Esophagus squamous epithelium (tissue), 5 donors: ENCODE data around the gene CYP39A1. TPM values are rescaled to one million over a fixed set of nuclear protein-coding genes. Genes with fewer than 3 reads are reported as not detected.

ENCODE experiments used
- DNase-seq: peaks from one replicate; lab custom pipeline; 2025; lab: John Stamatoyannopoulos, UW
- H3K27ac ChIP-seq, 4 donors: fragments of 200-600 bp; sonication (generic); one replicate each; pipeline ENCODE4 v1.5.1; 2016 to 2019; ENCODE audit warnings: mild to moderate bottlenecking in 1 of 4
- H3K27me3 ChIP-seq, 4 donors: fragments of 200-600 bp; sonication (generic); 1 replicate in 3 of 4; 2 replicates in 1 of 4; pipeline versions ENCODE4 v1.5.1 to v1.6.0; 2017 to 2021; ENCODE audit warnings: antibody characterized with exemption in 1 of 4
- H3K36me3 ChIP-seq, 3 donors: fragments of 200-600 bp; sonication (generic); one replicate each; pipeline ENCODE4 v1.5.1; 2016 to 2019
- H3K4me1 ChIP-seq, 3 donors: fragments of 200-600 bp; sonication (generic); one replicate each; pipeline ENCODE4 v1.5.1; 2017 to 2019
- H3K4me3 ChIP-seq, 4 donors: fragments of 200-600 bp; sonication (generic); 1 replicate in 3 of 4; 2 replicates in 1 of 4; pipeline ENCODE4 v1.5.1; 2016 to 2019; ENCODE audit warnings: mild to moderate bottlenecking in 2 of 4, moderate library complexity in 1 of 4
- H3K9me3 ChIP-seq, 3 donors: fragments of 200-600 bp; sonication (generic); one replicate each; pipeline ENCODE4 v1.5.1; 2016 to 2019
- POLR2A ChIP-seq, 4 donors: fragments of 450-650 bp; IDR thresholded peaks; one replicate each; pipeline ENCODE4 v1.6.1; 2017; ENCODE audit warnings: antibody characterized with exemption in 4 of 4, mild to moderate bottlenecking in 4 of 4, moderate library complexity in 3 of 4
- WGBS, 2 donors: methylation state at CpG; one replicate each; pipeline ENCODE4 v1.1.5; 2018; 5-methylcytosine and 5-hydroxymethylcytosine counted together
- intact Hi-C: fragments of 100-400 bp; cut with DNase I; formaldehyde crosslinking; loops from one replicate; pipeline ENCODE4 v1.15.0; 2022
- total RNA-seq, 4 donors: library from RNA; depleted of rRNA; stranded (reverse); fragments of >200 nt; gene quantifications; one replicate each; pipeline ENCODE4 v1.1.0, GENCODE V29; 2016
- TF ChIP-seq, protein P1 (sequence below), 6 experiments: fragments of 450-650 bp in 4 of 6; fragments of 200-600 bp in 2 of 6; sonication (generic) in 2 of 6; IDR thresholded peaks; one replicate each; pipeline ENCODE4 v1.5.1; 2016 to 2019; ENCODE audit warnings: antibody characterized with exemption in 6 of 6, mild to moderate bottlenecking in 4 of 6, moderate library complexity in 4 of 6
- donor health status: DM: yes; HTN: yes; CAD: no.

Gene CYP39A1
- total RNA-seq, 4 donors from 2014 or later = 2.8 to 9.2 (median 5.1) TPM

DNA sequence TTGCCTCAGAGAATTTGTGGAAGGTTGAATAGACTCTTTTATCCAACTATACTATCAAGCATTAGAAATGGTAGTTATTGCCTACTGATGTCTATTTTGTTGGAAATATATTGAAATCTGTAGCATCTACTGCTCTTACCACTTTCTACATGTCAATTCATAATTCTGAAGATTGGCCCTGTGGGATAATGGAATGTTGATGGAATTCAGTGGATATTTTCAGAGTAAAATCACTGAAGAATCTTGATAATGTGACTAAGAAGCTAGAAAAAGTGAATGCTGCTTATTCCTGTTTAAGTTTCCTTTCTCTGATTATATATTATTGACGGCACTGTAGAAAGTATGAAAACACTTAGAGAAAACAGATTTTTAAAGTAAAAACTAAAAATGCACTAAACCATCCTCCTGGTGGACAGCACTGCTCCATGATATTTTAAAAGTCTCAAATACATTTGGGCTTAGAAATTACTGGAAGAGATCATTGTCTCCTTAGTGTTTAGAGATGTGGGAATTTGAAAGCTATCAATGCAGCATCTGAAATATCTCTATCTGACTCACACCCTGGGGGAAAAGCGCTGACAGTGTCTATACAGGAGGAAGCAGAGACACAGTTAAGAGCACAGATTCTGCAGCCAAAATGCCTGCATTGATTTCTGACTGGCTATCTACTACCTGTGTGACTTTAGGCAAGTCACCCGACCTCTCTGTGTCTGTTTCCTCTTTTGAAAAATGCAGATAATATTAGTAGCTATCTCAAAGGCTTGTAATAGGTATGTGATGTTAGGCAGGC lies 123.5 kb downstream of the CYP39A1 start:
- no peak overlapping the region for H3K4me3 ChIP-seq
- no peaks in the 10 kb centered on the region for H3K4me1 ChIP-seq
- no peaks in the 10 kb centered on the region for H3K36me3 ChIP-seq
- no peak overlapping the region for H3K27ac ChIP-seq
- no peaks in the 10 kb centered on the region for H3K27me3 ChIP-seq
- DNase-seq = no peak
- WGBS, 2 donors = 56 to 63% methylated on average over 3 of the region's 3 CpGs
- intact Hi-C loops = no loop called here
- TF ChIP-seq POLR2A (IDR thresholded peaks at IDR 0.05) = no peak
- TF ChIP-seq, protein P1, sequence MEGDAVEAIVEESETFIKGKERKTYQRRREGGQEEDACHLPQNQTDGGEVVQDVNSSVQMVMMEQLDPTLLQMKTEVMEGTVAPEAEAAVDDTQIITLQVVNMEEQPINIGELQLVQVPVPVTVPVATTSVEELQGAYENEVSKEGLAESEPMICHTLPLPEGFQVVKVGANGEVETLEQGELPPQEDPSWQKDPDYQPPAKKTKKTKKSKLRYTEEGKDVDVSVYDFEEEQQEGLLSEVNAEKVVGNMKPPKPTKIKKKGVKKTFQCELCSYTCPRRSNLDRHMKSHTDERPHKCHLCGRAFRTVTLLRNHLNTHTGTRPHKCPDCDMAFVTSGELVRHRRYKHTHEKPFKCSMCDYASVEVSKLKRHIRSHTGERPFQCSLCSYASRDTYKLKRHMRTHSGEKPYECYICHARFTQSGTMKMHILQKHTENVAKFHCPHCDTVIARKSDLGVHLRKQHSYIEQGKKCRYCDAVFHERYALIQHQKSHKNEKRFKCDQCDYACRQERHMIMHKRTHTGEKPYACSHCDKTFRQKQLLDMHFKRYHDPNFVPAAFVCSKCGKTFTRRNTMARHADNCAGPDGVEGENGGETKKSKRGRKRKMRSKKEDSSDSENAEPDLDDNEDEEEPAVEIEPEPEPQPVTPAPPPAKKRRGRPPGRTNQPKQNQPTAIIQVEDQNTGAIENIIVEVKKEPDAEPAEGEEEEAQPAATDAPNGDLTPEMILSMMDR (IDR thresholded peaks at IDR 0.05) = no peak
- no peaks in the 10 kb centered on the region for H3K9me3 ChIP-seq

DNA sequence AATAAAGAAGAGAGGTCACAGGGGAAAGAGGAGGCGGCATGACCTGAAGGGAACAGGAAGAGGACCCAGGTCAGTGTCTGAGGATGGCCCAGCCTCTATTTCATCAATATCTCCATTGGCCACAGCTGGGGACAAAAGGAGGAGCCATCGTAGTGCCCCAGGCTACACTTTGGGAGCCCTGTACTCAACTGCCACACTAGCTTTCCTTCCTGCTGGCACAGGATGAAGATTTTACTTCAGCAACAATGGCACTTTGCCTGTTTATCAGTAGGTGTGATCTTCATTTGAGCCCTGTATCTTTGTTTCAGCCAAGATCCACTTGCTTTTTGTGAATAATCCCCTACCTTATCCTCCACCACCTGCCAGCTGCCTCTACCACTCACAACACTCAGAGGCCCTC lies 126.0 kb downstream of the CYP39A1 start:
- Histone ChIP-seq H3K4me3 (no peak overlapping the region), H3K27me3 (no peaks in the 10 kb centered on the region), H3K4me1 (no peaks in the 10 kb centered on the region), H3K9me3 (no peaks in the 10 kb centered on the region), H3K27ac (no peak overlapping the region), H3K36me3 (no peaks in the 10 kb centered on the region)
- no peak for TF ChIP-seq POLR2A (IDR thresholded peaks at IDR 0.05)
- TF ChIP-seq, protein P1 (IDR thresholded peaks at IDR 0.05) = no peak
- 75 to 83% methylated on average over 2 of the region's 2 CpGs for WGBS, 2 donors
- intact Hi-C loops = no loop called here
- DNase-seq = no peak

DNA sequence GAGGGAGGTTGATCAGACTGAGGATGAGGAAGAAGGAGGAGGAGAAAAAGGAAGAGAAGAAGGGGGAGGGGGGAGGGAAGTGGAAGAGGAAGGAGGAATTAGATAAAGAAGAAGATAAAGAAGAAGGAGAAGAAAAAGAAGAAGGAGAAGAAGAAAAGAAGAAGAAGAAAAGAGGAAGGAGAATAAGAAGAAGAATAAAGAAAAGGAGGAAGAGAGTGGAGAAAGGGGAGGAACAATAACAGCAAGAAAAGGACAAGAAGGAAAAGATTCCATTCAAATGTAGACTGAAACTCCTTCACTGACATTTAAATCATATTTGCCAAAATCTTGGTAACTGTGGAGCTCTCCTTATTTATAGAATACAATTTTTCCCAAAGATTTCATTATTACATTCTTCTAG lies 127.0 kb downstream of the CYP39A1 start:
- intact Hi-C loops = no loop called here
- no peaks in the 10 kb centered on the region for H3K9me3 ChIP-seq
- H3K4me3 ChIP-seq = no peak overlapping the region
- H3K4me1 ChIP-seq = peaks cover 0 to 7% (median 0%) of the 10 kb centered on the region in 3 donors
- no peaks in the 10 kb centered on the region for H3K27me3 ChIP-seq
- H3K27ac ChIP-seq = no peak overlapping the region
- TF ChIP-seq POLR2A (IDR thresholded peaks at IDR 0.05) = no peak
- TF ChIP-seq, protein P1 (IDR thresholded peaks at IDR 0.05) = no peak
- no peak for DNase-seq
- no peaks in the 10 kb centered on the region for H3K36me3 ChIP-seq

DNA sequence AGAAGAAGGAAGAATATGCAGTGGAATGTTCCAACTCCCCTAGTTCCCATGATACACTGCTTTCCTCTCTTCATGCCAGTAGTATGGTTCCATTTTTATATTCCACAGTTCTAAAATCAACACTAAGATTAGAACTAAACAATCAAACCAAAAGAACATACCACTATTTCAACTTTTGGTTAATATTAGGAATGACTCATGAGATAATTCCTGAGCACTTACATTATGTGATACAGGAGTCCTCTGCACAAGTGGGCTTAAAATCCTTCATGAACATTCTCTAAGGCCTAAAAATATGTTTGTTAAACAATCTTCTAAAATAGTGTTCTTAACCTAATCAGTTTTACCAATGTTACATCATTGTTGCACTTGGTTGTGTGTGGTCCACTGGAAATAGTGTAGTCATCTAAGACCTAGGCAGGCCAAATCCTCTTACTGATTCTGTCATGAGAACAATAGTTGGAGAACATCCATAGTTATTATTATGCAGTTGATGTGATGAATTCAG lies 131.1 kb downstream of the CYP39A1 start:
- TF ChIP-seq, protein P1 (IDR thresholded peaks at IDR 0.05) = no peak
- TF ChIP-seq POLR2A (IDR thresholded peaks at IDR 0.05) = no peak
- H3K27ac ChIP-seq = peak overlapping the region in 3 of 4 donors; percentile 35 to 71 (median 62)
- intact Hi-C loops = no loop called here
- no peaks in the 10 kb centered on the region for H3K9me3 ChIP-seq
- H3K36me3 ChIP-seq = no peaks in the 10 kb centered on the region
- H3K27me3 ChIP-seq = no peaks in the 10 kb centered on the region
- DNase-seq = no peak
- no peak overlapping the region for H3K4me3 ChIP-seq
- H3K4me1 ChIP-seq = peaks cover 0 to 8% (median 0%) of the 10 kb centered on the region in 3 donors

DNA sequence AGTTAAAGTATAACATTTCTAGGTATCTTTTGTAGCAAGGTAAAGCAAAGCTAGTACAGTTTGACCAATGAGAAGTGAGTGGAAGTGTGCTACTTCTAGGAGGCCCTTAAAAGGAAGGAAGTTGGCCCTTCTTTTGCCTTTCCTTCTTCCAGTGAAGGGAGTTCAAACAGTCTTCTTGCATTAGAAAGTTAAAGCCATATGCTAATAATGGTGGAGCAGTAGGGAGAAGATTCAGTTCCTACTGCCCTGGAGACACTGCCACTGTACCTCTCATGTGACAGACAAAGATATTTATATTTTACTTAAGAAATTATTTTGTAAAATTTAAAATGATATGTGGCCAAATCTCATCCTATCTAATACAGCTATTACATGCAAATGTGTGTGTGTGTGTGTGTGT lies 135.4 kb downstream of the CYP39A1 start:
- peaks cover 0 to 10% (median 0%) of the 10 kb centered on the region in 3 donors for H3K4me1 ChIP-seq
- H3K36me3 ChIP-seq = no peaks in the 10 kb centered on the region
- intact Hi-C loops = no loop called here
- no peak overlapping the region for H3K27ac ChIP-seq
- no peaks in the 10 kb centered on the region for H3K9me3 ChIP-seq
- H3K27me3 ChIP-seq = no peaks in the 10 kb centered on the region
- no peak for DNase-seq
- TF ChIP-seq, protein P1 (IDR thresholded peaks at IDR 0.05) = no peak
- no peak for TF ChIP-seq POLR2A (IDR thresholded peaks at IDR 0.05)
- no peak overlapping the region for H3K4me3 ChIP-seq
